CD4-positive, alpha-beta T cell (primary cell): Measurements from ENCODE around the gene KRTAP10-10. TPM values are rescaled to one million over a fixed set of nuclear protein-coding genes. Genes with fewer than 3 reads are reported as not detected.
"Not testable (repeated sequence)": the region's sequence is repeated elsewhere in the genome, so short reads cannot be mapped to it uniquely, and the experiment has no call there.

Experiments
- ATAC-seq: fragments of 200-7000 bp; cut with Tn5 transposase; one replicate; pipeline ENCODE4 v1.10.0; 2022; ENCODE audit warnings: mild to moderate bottlenecking; ENCODE audit not compliant: poor library complexity
- CTCF ChIA-PET: fragments of 350-600 bp; sonication (Branson Sonifier 250); formaldehyde crosslinking; loops from one replicate; lab custom pipeline; 2021; ENCODE audit warnings: antibody characterized with exemption, inconsistent platforms; lab: Charles Lee
- POLR2A ChIA-PET: fragments of 350-600 bp; sonication (Branson Sonifier 250); formaldehyde crosslinking; loops from one replicate; lab custom pipeline; 2021; ENCODE audit warnings: antibody characterized with exemption, inconsistent platforms; lab: Charles Lee
- DNase-seq, 14 experiments: peaks; one replicate each; pipeline ENCODE4 v3.0.0-alpha.2; 2013 to 2020; ENCODE audit warnings: mixed read lengths in 2 of 14
- H3K27ac ChIP-seq, 2 donors: one replicate each; pipeline versions ENCODE4 v1.5.1 to v1.7.0; 2013; ENCODE audit warnings: low read length in 2 of 2, low read depth in 1 of 2, mild to moderate bottlenecking in 1 of 2
- H3K27me3 ChIP-seq, 2 experiments: 1 replicate in 1 of 2; 2 replicates in 1 of 2; pipeline versions ENCODE4 v1.6.1 to v1.7.0; 2013; ENCODE audit warnings: low read length in 2 of 2, control low read depth in 1 of 2, mild to moderate bottlenecking in 1 of 2, moderate library complexity in 1 of 2; ENCODE audit not compliant: insufficient read depth in 2 of 2, control insufficient read depth in 1 of 2
- H3K36me3 ChIP-seq: one replicate; pipeline ENCODE4 v1.6.1; 2013; ENCODE audit warnings: low read length, control low read depth; ENCODE audit not compliant: insufficient read depth
- H3K4me1 ChIP-seq: one replicate; pipeline ENCODE4 v1.6.1; 2013; ENCODE audit warnings: low read length, control low read depth; ENCODE audit not compliant: insufficient read depth
- H3K4me3 ChIP-seq: one replicate; pipeline ENCODE4 v1.5.1; 2013; ENCODE audit warnings: mild to moderate bottlenecking, low read length, moderate library complexity
- H3K9me3 ChIP-seq, 2 experiments: 1 replicate in 1 of 2; 2 replicates in 1 of 2; pipeline versions ENCODE4 v1.6.1 to v1.7.0; 2013; ENCODE audit warnings: low read length in 2 of 2, mild to moderate bottlenecking in 2 of 2, control low read depth in 1 of 2, moderate library complexity in 1 of 2; ENCODE audit not compliant: control insufficient read depth in 1 of 2, insufficient read depth in 1 of 2
- H3K27ac Mint-ChIP-seq: one replicate; pipeline ENCODE4 v1.8.0; 2020; ENCODE audit warnings: mixed read lengths
- H3K27me3 Mint-ChIP-seq: one replicate; pipeline ENCODE4 v1.8.0; 2021; ENCODE audit warnings: mixed read lengths
- H3K36me3 Mint-ChIP-seq: one replicate; pipeline ENCODE4 v1.8.0; 2021; ENCODE audit warnings: low read depth, mixed read lengths
- H3K4me1 Mint-ChIP-seq: one replicate; pipeline ENCODE4 v1.8.0; 2021; ENCODE audit warnings: low read depth, mixed read lengths
- H3K4me3 Mint-ChIP-seq: one replicate; pipeline ENCODE4 v1.8.0; 2020; ENCODE audit warnings: mild to moderate bottlenecking, mixed read lengths
- H3K9me3 Mint-ChIP-seq: one replicate; pipeline ENCODE4 v1.8.0; 2020; ENCODE audit warnings: mixed read lengths
- intact Hi-C, 2 experiments: fragments of 100-400 bp; cut with DNase I in 1 of 2; cut with micrococcal nuclease in 1 of 2; formaldehyde crosslinking; loops; one replicate each; pipeline versions ENCODE4 v1.15.1 to v1.9.0; 2023 to 2025; cut with DNase I, micrococcal nuclease
- total RNA-seq, 174 experiments: library from RNA in 2 of 174; stranded (reverse) in 2 of 174; gene quantifications; one replicate each; pipeline ENCODE4 v1.2.3 and lab custom pipeline; 2021 to 2026
- TF ChIP-seq, protein P1 (sequence below): fragments of 200-600 bp; IDR thresholded peaks from one replicate; pipeline ENCODE4 v1.8.0; 2022; ENCODE audit warnings: antibody characterized with exemption, mild to moderate bottlenecking

The KRTAP10-10 gene
- total RNA-seq, 2 experiments from 2014 or later, result not detected

DNA sequence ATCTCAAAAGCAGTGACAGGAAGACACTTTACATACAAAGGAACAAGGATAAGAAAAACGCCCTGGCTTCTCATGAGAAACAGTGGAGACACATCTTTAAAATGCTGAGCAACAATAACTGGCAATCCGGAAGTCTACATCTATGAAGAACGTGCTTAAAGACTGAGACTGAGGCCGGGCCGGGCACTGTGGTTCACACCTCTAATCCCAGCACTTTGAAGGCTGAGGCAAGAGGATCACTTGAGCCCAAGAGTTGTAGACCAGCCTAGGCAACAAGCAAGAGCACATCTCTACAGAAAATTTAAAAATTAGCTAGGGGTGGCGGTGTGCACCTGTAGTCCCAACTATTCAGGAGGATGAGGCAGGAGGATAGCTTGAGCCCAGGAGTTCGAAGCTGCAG lies 46.9 kb downstream of the KRTAP10-10 start:
- intact Hi-C loops, result no loop called here
- ChIA-PET CTCF (no interaction called here), POLR2A (no interaction called here)
- Histone ChIP-seq H3K9me3 (no peaks in the 10 kb centered on the region), H3K27me3 (peaks cover 0 to 6% of the 10 kb centered on the region in 2 experiments), H3K4me1 (no peaks in the 10 kb centered on the region), H3K27ac (no peak overlapping the region), H3K4me3 (no peak overlapping the region), H3K36me3 (no peaks in the 10 kb centered on the region)
- Mint-ChIP-seq H3K4me1 (no peaks in the 10 kb centered on the region), H3K27ac (no peak overlapping the region), H3K36me3 (no peaks in the 10 kb centered on the region), H3K4me3 (no peak overlapping the region), H3K27me3 (peaks cover 27% of the 10 kb centered on the region), H3K9me3 (no peaks in the 10 kb centered on the region)
- TF ChIP-seq, protein P1, sequence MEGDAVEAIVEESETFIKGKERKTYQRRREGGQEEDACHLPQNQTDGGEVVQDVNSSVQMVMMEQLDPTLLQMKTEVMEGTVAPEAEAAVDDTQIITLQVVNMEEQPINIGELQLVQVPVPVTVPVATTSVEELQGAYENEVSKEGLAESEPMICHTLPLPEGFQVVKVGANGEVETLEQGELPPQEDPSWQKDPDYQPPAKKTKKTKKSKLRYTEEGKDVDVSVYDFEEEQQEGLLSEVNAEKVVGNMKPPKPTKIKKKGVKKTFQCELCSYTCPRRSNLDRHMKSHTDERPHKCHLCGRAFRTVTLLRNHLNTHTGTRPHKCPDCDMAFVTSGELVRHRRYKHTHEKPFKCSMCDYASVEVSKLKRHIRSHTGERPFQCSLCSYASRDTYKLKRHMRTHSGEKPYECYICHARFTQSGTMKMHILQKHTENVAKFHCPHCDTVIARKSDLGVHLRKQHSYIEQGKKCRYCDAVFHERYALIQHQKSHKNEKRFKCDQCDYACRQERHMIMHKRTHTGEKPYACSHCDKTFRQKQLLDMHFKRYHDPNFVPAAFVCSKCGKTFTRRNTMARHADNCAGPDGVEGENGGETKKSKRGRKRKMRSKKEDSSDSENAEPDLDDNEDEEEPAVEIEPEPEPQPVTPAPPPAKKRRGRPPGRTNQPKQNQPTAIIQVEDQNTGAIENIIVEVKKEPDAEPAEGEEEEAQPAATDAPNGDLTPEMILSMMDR, result no peak
- ATAC-seq, result no peak
- DNase-seq, result no peak

DNA sequence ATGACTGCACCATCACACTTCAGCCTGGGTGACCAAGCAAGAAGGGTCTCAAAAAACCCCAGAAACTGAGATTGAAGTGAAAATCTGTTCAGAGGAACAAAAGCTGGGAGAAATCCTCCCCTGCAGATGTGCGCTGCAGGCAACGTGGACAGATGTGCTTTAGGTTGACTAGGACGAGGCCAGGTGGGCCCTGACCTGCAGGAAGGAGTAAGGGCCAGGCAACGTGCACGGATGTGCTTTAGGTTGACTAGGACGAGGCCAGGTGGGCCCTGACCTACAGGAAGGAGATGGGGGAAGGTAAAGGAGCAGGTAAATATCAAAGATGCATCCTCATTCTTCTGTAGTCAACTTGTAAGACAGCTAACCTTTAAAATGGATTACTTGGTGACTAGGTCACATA lies 47.3 kb downstream of the KRTAP10-10 start:
- Mint-ChIP-seq H3K4me3 (no peak overlapping the region), H3K9me3 (no peaks in the 10 kb centered on the region), H3K27ac (no peak overlapping the region), H3K36me3 (no peaks in the 10 kb centered on the region), H3K27me3 (peaks cover 27% of the 10 kb centered on the region), H3K4me1 (no peaks in the 10 kb centered on the region)
- Histone ChIP-seq H3K4me3 (no peak overlapping the region), H3K9me3 (no peaks in the 10 kb centered on the region), H3K27ac (no peak overlapping the region), H3K36me3 (no peaks in the 10 kb centered on the region), H3K4me1 (no peaks in the 10 kb centered on the region), H3K27me3 (peaks cover 0 to 6% of the 10 kb centered on the region in 2 experiments)
- intact Hi-C loops, result no loop called here
- no peak for ATAC-seq
- POLR2A ChIA-PET, result no interaction called here
- no peak for DNase-seq
- CTCF ChIA-PET, result no interaction called here
- TF ChIP-seq, protein P1, result no peak

DNA sequence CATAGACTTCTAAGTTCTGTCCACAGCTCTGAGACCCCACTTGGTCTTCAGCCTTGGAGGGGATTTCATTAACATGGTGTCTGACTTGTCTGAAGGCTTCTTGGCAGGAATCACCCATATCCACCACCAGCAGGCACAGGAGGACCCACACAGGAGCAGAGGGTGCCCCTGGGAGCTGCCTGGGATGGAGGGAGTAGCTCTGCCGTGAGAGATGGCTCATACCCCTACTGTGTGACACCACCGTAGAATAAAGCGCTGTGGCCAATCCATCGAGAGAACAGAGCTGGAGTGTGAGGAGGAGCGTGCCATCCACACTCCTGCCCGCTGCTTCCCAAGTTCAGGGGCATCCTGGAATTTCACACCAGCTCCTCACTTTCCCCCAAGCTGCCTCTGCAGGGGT lies 47.9 kb downstream of the KRTAP10-10 start:
- H3K4me1 ChIP-seq, H3K27ac Mint-ChIP-seq, H3K27me3 ChIP-seq, POLR2A ChIA-PET, H3K36me3 ChIP-seq, CTCF ChIA-PET, ATAC-seq, H3K36me3 Mint-ChIP-seq, H3K27ac ChIP-seq, H3K4me1 Mint-ChIP-seq, H3K4me3 Mint-ChIP-seq, H3K9me3 Mint-ChIP-seq, H3K4me3 ChIP-seq, intact Hi-C loops, H3K9me3 ChIP-seq, DNase-seq: not testable (repeated sequence)
- peaks cover 27% of the 10 kb centered on the region for H3K27me3 Mint-ChIP-seq

DNA sequence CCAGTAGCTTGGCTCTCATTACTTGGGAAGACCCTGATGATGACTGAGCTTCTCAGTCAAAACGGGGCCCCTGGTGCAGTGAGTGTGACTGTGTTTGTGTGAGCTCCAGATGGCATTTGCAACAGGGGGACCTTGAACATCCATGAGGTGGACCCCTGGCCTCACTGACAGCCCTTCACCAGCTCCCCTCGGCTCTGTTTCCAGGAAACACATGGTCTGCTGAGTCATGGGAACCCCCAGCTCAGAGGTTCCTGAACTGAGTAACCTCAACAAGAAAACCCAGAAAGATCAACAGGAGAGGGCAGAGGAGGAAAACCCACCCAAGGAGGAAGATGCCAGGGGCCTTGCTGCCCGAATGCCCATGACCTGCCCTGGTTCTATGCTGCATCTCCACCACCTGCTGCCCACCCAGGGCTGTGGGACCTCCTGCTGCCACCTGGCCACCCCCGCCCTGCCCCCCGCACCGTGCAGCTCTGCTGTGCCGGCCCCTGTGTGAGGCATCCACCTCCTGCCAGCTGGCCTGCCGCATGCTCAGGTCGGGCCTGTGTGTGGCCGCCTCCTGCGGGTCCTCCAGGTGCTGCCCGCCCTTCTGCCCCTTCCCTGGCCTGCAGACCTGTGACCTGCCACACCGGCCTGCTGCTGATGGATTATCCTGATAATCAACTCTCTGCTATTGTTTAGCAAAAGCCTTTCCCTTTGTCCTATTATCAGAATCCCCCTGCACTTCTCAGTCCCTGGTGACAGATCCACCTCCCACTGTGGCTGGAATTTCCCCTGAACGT lies 49.0 kb downstream of the KRTAP10-10 start:
- H3K4me3 Mint-ChIP-seq, result no peak overlapping the region
- intact Hi-C loops, result no loop called here
- H3K4me3 ChIP-seq, result no peak overlapping the region
- peaks cover 0 to 6% of the 10 kb centered on the region in 2 experiments for H3K27me3 ChIP-seq
- no peaks in the 10 kb centered on the region for H3K9me3 ChIP-seq
- H3K27ac ChIP-seq, result no peak overlapping the region
- ChIA-PET POLR2A (no interaction called here), CTCF (no interaction called here)
- no peak for DNase-seq
- H3K4me1 ChIP-seq, result no peaks in the 10 kb centered on the region
- H3K27ac Mint-ChIP-seq, result no peak overlapping the region
- peaks cover 29% of the 10 kb centered on the region for H3K27me3 Mint-ChIP-seq
- no peaks in the 10 kb centered on the region for H3K36me3 Mint-ChIP-seq
- TF ChIP-seq, protein P1, result no peak
- no peaks in the 10 kb centered on the region for H3K36me3 ChIP-seq
- peaks cover 3% of the 10 kb centered on the region for H3K4me1 Mint-ChIP-seq
- no peaks in the 10 kb centered on the region for H3K9me3 Mint-ChIP-seq
- no peak for ATAC-seq
